PC-3 (cell line): Measurements from ENCODE around the gene LRRC45. TPM values are rescaled to one million over a fixed set of nuclear protein-coding genes. Genes with fewer than 3 reads are reported as not detected.

Experiments used
- ATAC-seq: fragments of 200-7000 bp; cut with Tn5 transposase; 2 replicates; pipeline ENCODE4 v1.9.1; 2020; ENCODE audit warnings: mild to moderate bottlenecking, moderate library complexity
- BruUV-seq: library from RNA; stranded (reverse); fragments of 400-500 nt; replicated peaks from 2 replicates; lab custom pipeline; 2021; lab: Mats Ljungman, UMichigan
- CTCF ChIA-PET: fragments of 300-600 bp; sonication (Branson Sonifier 250); formaldehyde crosslinking; loops from one replicate; lab custom pipeline; 2022; ENCODE audit warnings: antibody characterized with exemption; lab: Charles Lee
- POLR2A ChIA-PET: fragments of 300-600 bp; sonication (Branson Sonifier 250); formaldehyde crosslinking; loops from one replicate; lab custom pipeline; 2022; ENCODE audit warnings: antibody characterized with exemption; ENCODE audit not compliant: unreplicated experiment; lab: Charles Lee
- DNase-seq: peaks from one replicate; pipeline ENCODE4 v3.0.0-alpha.2; 2015
- H2AFZ ChIP-seq: fragments of 300-600 bp; sonication (generic); 2 replicates; pipeline ENCODE4 v1.6.0; 2016; ENCODE audit warnings: antibody characterized with exemption, low read length
- H3F3A ChIP-seq: fragments of 300-600 bp; sonication (generic); one replicate; pipeline ENCODE4 v1.6.0; 2017; ENCODE audit warnings: antibody characterized with exemption, low read length, control low read depth, mild to moderate bottlenecking; ENCODE audit not compliant: unreplicated experiment
- H3K27ac ChIP-seq: fragments of 300-600 bp; sonication (generic); 2 replicates; pipeline ENCODE4 v1.5.1; 2016; ENCODE audit warnings: mild to moderate bottlenecking, low read length
- H3K27me3 ChIP-seq: fragments of 300-600 bp; sonication (generic); 2 replicates; pipeline ENCODE4 v1.6.1; 2016; ENCODE audit warnings: low read length, mixed read lengths
- H3K36me3 ChIP-seq: fragments of 300-600 bp; sonication (generic); 2 replicates; pipeline ENCODE4 v1.6.1; 2016; ENCODE audit warnings: low read depth, mixed run types, low read length, mixed read lengths
- H3K4me1 ChIP-seq: fragments of 300-600 bp; sonication (generic); 2 replicates; pipeline ENCODE4 v1.5.1; 2016; ENCODE audit warnings: low read length; ENCODE audit not compliant: insufficient read depth
- H3K4me2 ChIP-seq: fragments of 300-600 bp; sonication (generic); 2 replicates; pipeline ENCODE4 v1.6.0; 2016; ENCODE audit warnings: low read length
- H3K4me3 ChIP-seq: fragments of 300-600 bp; sonication (generic); 2 replicates; pipeline ENCODE4 v1.5.1; 2016; ENCODE audit warnings: mild to moderate bottlenecking, low read length, mixed read lengths
- H3K79me2 ChIP-seq: fragments of 300-600 bp; sonication (generic); 2 replicates; pipeline ENCODE4 v1.6.1; 2017; ENCODE audit warnings: low read length, mixed read lengths
- H3K9ac ChIP-seq: fragments of 300-600 bp; sonication (generic); 2 replicates; pipeline ENCODE4 v1.6.0; 2016; ENCODE audit warnings: mild to moderate bottlenecking, low read length
- H3K9me2 ChIP-seq: fragments of 300-600 bp; sonication (generic); replicated peaks from 2 replicates; pipeline ENCODE4 v1.6.1; 2016; ENCODE audit warnings: mixed run types, low read length, mixed read lengths
- H3K9me3 ChIP-seq: fragments of 300-600 bp; sonication (generic); 2 replicates; pipeline ENCODE4 v1.6.1; 2016; ENCODE audit warnings: low read length, mixed read lengths
- H4K20me1 ChIP-seq: fragments of 300-600 bp; sonication (generic); 2 replicates; pipeline ENCODE4 v1.6.1; 2016; ENCODE audit warnings: low read length, mixed read lengths
- CTCF ChIP-seq: fragments of 300-600 bp; sonication (generic); conservative IDR thresholded peaks from 2 replicates; pipeline ENCODE4 v1.5.1; 2017; ENCODE audit warnings: antibody characterized with exemption, low read depth, mild to moderate bottlenecking, low read length
- EZH2 ChIP-seq: fragments of 300-600 bp; sonication (generic); IDR thresholded peaks from one replicate; pipeline ENCODE4 v1.6.1; 2017; ENCODE audit warnings: antibody characterized with exemption, mild to moderate bottlenecking, low read length; ENCODE audit not compliant: unreplicated experiment
- EZH2phosphoT487 ChIP-seq: fragments of 300-600 bp; sonication (generic); IDR thresholded peaks from 2 replicates; pipeline ENCODE4 v1.6.1; 2018; ENCODE audit warnings: mild to moderate bottlenecking, antibody characterized with exemption, low read length, borderline replicate concordance
- intact Hi-C: fragments of 100-400 bp; cut with micrococcal nuclease; formaldehyde crosslinking; loops from 2 replicates; pipeline ENCODE4 v1.9.0; 2023
- total RNA-seq: library from RNA; depleted of rRNA; stranded (reverse); fragments of >200 nt; gene quantifications from 2 replicates; pipeline ENCODE4 v1.2.3, GENCODE V29; 2014

The LRRC45 gene
- total RNA-seq, 1 experiment from 2014 or later, result 71.5 TPM

DNA sequence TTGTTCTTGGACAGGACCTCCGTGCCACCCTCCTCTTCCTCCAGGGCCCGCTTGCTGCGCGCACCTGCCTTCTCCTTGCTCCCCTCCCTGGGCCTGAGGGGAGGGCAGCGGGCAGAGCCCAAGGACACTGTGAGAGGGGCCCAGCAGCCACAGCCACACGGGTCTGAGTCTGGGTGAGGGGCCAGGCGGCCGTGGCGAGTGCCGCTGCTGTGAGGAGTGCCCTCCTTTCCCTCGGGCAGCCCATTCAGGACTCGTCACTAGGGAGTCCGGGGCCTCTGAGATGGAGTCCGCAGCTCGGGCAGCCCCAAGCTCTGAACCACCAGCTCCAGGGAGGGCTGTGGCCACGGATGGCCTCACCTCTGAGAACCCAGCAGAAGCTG is 36.9 kb downstream of the LRRC45 start:
- Histone ChIP-seq H3K9ac (no peak overlapping the region), H3K4me3 (no peak overlapping the region), H2AFZ (no peak overlapping the region), H3K9me2 (no peaks in the 10 kb centered on the region), H3K79me2 (peaks cover 21% of the 10 kb centered on the region), H3K4me1 (peaks cover 12% of the 10 kb centered on the region), H3F3A (no peaks in the 10 kb centered on the region), H3K9me3 (no peaks in the 10 kb centered on the region), H3K36me3 (peaks cover 58% of the 10 kb centered on the region), H3K27me3 (no peaks in the 10 kb centered on the region), H3K4me2 (no peak overlapping the region), H3K27ac (no peak overlapping the region), H4K20me1 (no peaks in the 10 kb centered on the region)
- no peak for TF ChIP-seq EZH2
- TF ChIP-seq EZH2phosphoT487, result no peak
- TF ChIP-seq CTCF, result no peak
- no TSS peak for BruUV-seq
- ATAC-seq, result no peak
- ChIA-PET CTCF (interaction anchor here (0.7 kb wide), 1 partner anchor 64 kb away, joined by 6 read pairs; no protein-coding TSS in a partner anchor), POLR2A (no interaction called here)
- DNase-seq, result no peak
- intact Hi-C loops, result no loop called here

DNA sequence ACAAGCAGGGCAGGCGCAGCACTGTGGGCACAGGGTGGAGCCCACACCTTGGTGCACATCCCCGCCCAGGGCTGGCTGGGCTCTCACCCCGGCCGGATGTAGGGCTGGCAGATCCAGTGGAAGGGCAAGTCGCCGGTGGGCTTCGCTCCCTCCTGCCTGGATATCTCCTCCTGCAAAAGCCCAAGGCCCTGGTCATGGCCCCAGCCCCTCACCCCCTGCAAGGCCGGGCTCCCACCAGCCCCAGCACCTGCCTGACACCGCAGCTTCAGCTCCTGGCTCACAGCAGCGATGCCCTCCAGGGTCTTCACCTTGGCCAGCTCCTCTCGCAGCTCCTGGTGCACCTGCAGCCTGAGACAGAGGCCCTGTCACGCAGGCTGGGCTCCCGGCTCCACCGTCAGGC is 37.5 kb downstream of the LRRC45 start:
- Histone ChIP-seq H3K4me1 (peaks cover 12% of the 10 kb centered on the region), H3K27me3 (no peaks in the 10 kb centered on the region), H3K27ac (no peak overlapping the region), H3K9me2 (no peaks in the 10 kb centered on the region), H3F3A (no peaks in the 10 kb centered on the region), H3K79me2 (peaks cover 25% of the 10 kb centered on the region), H3K4me2 (no peak overlapping the region), H3K9ac (no peak overlapping the region), H2AFZ (no peak overlapping the region), H3K9me3 (no peaks in the 10 kb centered on the region), H3K36me3 (peaks cover 58% of the 10 kb centered on the region), H4K20me1 (no peaks in the 10 kb centered on the region), H3K4me3 (no peak overlapping the region)
- TF ChIP-seq EZH2phosphoT487 (no peak), CTCF (no peak), EZH2 (no peak)
- BruUV-seq, result no TSS peak
- ChIA-PET CTCF (interaction anchor here (0.7 kb wide), 1 partner anchor 63 kb away, joined by 6 read pairs; no protein-coding TSS in a partner anchor), POLR2A (no interaction called here)
- DNase-seq (no peak), ATAC-seq (no peak)
- intact Hi-C loops, result no loop called here

DNA sequence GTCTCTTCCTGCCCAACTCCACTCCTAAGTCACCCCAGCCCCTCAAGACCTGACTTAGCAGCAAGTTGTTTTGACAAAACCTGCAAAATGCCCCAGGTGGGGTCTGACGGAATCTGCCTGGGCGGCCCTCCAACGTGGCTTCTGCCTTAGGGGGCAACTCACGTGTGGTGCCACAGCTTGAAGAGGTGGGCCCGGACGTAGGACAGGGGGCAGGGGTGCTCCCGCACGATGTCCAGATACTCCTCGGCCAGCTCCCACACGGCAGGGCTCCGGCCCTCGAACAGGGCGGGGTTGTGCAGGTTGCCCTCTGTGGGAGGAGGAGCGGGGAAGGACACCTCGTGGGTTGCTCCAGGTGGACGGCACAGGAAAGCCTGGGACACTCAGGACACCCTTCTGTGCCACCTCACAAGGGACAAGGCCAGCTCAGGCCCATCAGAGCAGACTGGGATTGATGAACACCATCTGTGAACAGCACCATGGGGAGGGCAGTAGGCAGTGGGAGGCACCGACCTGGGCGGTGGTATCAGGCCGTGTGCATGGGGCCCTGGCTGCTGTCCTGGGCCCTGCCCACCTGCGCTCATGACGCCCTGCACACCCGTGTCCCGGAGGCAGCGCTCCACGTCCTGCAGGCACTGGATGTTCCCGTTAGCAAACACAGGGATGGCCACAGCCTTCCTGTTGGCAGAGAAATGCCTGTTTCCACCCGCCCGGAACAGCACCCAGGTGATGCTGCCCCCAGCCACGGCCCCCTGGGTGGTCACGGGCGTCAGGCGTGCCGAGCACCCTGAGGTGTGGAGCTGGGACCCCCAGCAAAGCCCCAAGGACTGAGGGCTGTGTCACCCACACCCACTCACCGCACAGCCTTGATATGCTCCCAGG is 38.2 kb downstream of the LRRC45 start:
- Histone ChIP-seq H3K27ac (no peak overlapping the region), H2AFZ (no peak overlapping the region), H3K9me3 (no peaks in the 10 kb centered on the region), H3K36me3 (peaks cover 53% of the 10 kb centered on the region), H3K9me2 (no peaks in the 10 kb centered on the region), H3K9ac (no peak overlapping the region), H3F3A (no peaks in the 10 kb centered on the region), H3K27me3 (no peaks in the 10 kb centered on the region), H3K4me3 (no peak overlapping the region), H3K4me1 (peaks cover 17% of the 10 kb centered on the region), H3K79me2 (peaks cover 29% of the 10 kb centered on the region), H4K20me1 (no peaks in the 10 kb centered on the region), H3K4me2 (no peak overlapping the region)
- DNase-seq (no peak), ATAC-seq (no peak)
- BruUV-seq, result no TSS peak
- TF ChIP-seq CTCF (no peak), EZH2phosphoT487 (no peak), EZH2 (no peak)
- ChIA-PET CTCF (no interaction called here), POLR2A (no interaction called here)
- intact Hi-C loops, result no loop called here
